Suppressor macrophage treated with lipopolysaccharide for 1 hour (primary cell): Measurements from ENCODE around the gene FA2H.
"Not testable (repeated sequence)": the region's sequence is repeated elsewhere in the genome, so short reads cannot be mapped to it uniquely, and the experiment has no call there.

Source experiments
- DNase-seq, 3 donors: peaks; one replicate each; pipeline ENCODE4 v3.0.0-alpha.2; 2020 to 2022

Gene FA2H

GRCh38 chr16:74774223-74775139 lies at the start of gene FA2H:
Gene FA2H (minus strand): TSS chr16:74774820. CDS start chr16:74774755, 65 bp downstream.
- peak; percentile 53 to 77 (median 54) for DNase-seq

- no peak for DNase-seq
These were observed 43.2 kb upstream of the FA2H start for GRCh38 chr16:74817851-74818250.

GRCh38 chr16:74813109-74813641 lies 38.6 kb upstream of the FA2H start:
- peak; percentile 72 to 89 (median 81) for DNase-seq

- no peak for DNase-seq
These were observed 37.3 kb upstream of the FA2H start for GRCh38 chr16:74811911-74812310.

GRCh38 chr16:74811216-74811615 lies 36.6 kb upstream of the FA2H start:
- not testable (repeated sequence) for DNase-seq

- DNase-seq = no peak
These were observed 32.5 kb upstream of the FA2H start for GRCh38 chr16:74807052-74807646.

GRCh38 chr16:74800216-74800871 lies 25.7 kb upstream of the FA2H start:
- DNase-seq = no peak

- DNase-seq = no peak
These were observed 22.8 kb upstream of the FA2H start for GRCh38 chr16:74797414-74797813.

- DNase-seq = no peak
These were observed 20.5 kb upstream of the FA2H start for GRCh38 chr16:74795104-74795503.

- no peak for DNase-seq
These were observed 20.0 kb upstream of the FA2H start for GRCh38 chr16:74794668-74795067.

- DNase-seq = no peak
These were observed 19.0 kb upstream of the FA2H start for GRCh38 chr16:74793571-74793970.

GRCh38 chr16:74792225-74792624 lies 17.6 kb upstream of the FA2H start:
- DNase-seq = no peak

GRCh38 chr16:74791749-74792148 lies 17.1 kb upstream of the FA2H start:
- DNase-seq = not testable (repeated sequence)

- no peak for DNase-seq
These were observed 13.5 kb upstream of the FA2H start for GRCh38 chr16:74788108-74788507.

- DNase-seq = no peak
These were observed 10.4 kb upstream of the FA2H start for GRCh38 chr16:74785031-74785430.

- no peak for DNase-seq
These were observed 4.0 kb upstream of the FA2H start for GRCh38 chr16:74778646-74779045.

GRCh38 chr16:74776926-74777325 lies 2.3 kb upstream of the FA2H start:
- DNase-seq = no peak

- DNase-seq = peak in 1 of 3 donors; percentile 7
These were observed 635 bp upstream of the FA2H start for GRCh38 chr16:74775255-74775654.

- DNase-seq = no peak
These were observed 986 bp downstream of the FA2H start for GRCh38 chr16:74773446-74774222.

- DNase-seq = peak in 2 of 3 donors; percentile 14
These were observed 2.8 kb downstream of the FA2H start for GRCh38 chr16:74771656-74772315.

GRCh38 chr16:74770831-74771526 lies 3.6 kb downstream of the FA2H start:
- DNase-seq = no peak
